HG03442 (cell line): Measurements from ENCODE around the gene TBC1D23.
A peak's percentile ranks its signal among the peaks of the same experiment; 100 is the strongest.
"Not testable (repeated sequence)": the region's sequence is repeated elsewhere in the genome, so short reads cannot be mapped to it uniquely, and the experiment has no call there.

ENCODE experiments used
- ATAC-seq: cut with Tn5 transposase; IDR thresholded peaks from one replicate; pipeline ENCODE4 v1.9.1; 2021; ENCODE audit warnings: mild to moderate bottlenecking, moderate library complexity; ENCODE audit not compliant: unreplicated experiment

The TBC1D23 gene

DNA sequence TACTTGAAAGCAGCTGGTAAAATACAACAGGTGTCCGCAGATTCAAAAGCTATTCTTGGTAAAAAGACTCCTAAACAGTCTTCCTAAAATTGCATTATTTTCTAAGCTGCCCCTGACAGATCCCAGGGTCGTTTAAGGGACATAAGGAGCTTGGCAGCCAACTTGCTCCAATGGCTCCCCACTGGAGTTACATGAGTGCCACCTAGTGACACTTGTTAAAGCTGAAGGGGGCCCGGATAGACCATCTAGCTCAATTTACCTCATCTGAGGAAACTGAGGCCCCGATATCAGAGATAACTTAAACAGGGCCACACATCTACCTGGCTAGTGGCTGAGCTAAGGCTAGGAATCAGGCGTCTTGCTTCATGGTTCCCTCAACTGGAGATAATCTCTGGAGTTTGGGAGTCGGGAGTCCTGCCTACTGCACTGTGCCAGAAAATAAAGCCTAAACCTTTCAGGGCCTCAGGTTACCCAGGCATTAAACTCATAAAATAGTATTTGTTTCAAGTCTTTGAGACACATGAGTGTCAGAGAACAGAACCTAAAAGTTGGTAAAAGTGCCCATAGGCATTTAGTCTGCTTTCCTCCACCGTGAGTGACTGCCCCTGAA is 6.5 kb upstream of the TBC1D23 start:
- ATAC-seq = peak; percentile 72

DNA sequence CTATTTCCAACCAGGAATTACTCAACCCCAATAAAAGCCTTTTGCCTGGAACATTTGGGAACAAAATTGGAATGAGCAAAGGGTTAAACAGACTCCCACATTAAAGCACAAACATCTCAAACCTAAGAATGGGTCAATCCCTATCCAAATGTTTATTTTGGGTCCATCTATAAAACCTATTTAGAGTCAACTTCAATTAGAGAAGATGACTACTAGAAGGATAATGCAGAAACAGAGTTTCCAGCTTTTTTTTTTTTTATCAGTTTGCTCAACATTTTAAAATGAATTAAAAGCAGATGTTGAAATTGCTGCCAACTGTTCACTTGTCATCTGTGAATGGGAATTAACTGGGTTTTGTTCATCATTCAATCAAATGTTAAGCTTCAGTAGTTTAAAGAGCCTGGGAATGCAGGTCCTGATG is 4.1 kb upstream of the TBC1D23 start:
- no peak for ATAC-seq

DNA sequence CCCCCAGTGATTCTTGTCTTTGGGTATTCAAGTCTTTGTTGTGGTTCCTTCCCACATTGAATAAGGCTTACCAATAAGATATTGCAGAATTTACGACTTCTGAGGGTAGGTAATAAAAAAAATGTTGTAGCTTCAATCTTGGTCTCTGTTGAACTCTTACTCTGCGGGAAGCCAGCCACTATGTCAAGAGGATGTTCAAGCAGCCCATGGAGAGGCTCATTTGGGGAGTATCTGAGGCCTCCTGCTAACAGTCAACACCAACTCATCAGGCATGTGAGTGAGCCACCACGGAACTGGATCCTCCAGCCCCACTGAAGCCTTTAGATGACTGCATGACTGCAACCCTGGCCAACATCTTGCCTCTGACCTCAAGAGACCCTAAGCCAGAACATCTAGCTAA is 3.2 kb upstream of the TBC1D23 start:
- ATAC-seq = no peak

DNA sequence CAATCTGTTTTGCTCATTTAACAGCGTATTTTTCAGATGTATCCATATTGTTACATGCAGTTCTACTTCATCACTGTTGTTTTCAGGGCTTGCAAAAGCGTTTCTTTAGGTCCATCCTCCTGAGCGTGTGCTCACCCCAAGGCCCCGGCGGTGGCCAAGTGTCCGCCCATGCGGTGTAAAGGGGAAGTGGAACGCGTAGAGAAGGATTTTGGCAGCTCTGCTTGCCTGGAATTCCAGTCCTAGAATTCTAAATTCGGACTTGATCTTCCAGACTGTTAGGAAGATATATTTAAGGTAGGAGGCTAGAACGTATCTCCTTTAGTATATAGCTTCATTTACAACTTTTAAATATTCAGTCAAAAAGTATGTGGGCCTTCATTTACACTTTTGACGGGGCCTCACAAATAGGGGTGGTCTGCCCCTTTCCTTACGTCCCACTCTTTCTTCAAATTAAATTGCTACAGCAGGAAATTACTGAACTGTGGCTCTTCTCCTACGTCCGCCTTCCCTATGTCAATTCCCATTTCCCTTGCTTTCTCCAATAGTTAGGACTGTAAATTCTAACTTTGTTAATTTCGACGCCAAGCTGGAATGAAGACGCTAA is 609 bp upstream of the TBC1D23 start:
- ATAC-seq = no peak

DNA sequence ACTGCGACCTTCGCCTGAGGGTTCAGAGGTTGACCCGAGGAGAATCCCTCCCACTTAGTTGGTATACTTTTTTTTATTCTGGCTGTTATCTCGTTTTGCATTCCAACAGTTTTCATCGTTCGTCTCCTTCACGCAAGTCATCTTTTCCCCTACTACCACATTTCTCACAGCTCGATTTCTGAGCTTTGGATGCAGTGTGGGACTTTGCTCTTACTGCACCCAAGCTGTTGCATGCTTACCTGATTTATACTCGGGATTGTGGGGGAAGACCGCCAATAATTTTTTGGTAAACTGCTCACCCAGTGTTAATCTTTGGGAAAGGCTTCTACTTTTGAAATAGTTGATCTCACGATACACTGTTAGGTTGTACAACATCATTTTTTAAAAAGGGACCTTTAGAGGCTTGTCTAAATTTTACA is 702 bp downstream of the TBC1D23 start:
- ATAC-seq = no peak

DNA sequence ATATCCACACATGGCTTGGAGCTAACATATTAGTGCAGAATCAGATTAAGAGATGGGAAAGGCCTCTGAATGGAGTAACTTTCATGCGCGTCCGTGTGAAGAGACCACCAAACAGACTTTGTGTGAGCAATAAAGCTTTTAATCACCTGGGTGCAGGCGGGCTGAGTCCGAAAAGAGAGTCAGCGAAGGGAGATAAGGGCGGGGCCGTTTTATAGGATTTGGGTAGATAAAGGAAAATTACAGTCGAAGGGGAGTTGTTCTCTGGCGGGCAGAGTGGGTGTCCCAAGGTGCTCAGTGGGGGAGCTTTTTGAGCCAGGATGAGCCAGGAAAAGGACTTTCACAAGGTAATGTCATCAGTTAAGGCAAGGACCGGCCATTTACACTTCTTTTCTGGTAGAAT is 2.1 kb downstream of the TBC1D23 start:
- ATAC-seq = not testable (repeated sequence)

DNA sequence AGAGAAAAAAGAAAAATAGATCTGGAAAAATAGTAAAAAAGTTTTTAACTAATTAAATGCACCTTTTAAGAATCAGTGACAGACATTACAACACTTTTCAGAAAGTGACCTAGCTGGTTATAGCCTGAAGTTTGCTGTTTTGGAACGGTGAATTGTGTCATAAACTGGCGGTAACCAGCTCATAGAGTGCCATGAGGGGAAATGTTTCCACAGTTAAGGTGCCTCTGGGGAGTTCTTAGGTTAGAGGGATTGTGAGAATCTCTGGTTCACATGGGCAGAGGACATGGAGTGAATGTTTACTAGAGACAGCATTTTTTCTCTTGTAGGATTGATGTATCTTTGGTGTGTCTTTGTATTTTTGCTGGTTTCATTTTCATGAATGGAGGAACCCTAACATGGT is 2.8 kb downstream of the TBC1D23 start:
- no peak for ATAC-seq

DNA sequence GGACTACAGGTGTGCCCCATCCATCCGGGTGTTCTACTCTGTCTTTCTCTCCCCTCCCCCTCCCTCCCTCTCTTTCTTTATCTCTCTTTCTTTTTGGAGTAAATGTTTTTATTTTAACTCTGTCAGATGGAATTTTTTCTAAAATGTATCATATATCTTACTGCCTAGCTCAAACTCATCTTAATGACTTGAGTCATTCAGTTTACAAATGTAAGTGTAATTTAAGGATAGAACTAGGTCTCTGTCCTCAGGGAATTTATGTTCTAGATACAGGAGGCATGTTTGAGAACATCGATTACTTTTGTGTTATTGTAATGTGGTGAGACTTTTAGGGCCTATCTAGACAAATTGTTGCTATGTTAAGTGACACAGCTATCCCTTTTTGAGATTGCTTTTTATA is 3.5 kb downstream of the TBC1D23 start:
- ATAC-seq = no peak

DNA sequence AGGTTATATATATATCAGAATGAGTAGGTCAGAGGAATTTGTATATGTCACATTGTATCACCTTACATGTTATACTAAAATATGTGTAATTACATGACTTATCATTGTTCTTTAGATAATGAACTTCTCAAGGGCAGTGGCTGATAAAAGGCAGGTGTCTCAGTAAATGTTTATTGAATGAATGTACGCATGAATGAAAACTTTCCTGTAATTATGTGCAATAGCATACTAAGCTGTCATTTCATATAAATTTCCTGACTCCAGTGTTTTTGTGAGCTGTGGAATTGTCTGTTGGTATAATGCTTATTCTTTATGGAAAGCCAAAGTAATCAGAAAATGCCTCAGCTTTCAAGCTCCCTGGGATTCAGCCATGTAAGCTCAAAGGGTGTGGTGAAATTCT is 4.2 kb downstream of the TBC1D23 start:
- ATAC-seq = no peak

DNA sequence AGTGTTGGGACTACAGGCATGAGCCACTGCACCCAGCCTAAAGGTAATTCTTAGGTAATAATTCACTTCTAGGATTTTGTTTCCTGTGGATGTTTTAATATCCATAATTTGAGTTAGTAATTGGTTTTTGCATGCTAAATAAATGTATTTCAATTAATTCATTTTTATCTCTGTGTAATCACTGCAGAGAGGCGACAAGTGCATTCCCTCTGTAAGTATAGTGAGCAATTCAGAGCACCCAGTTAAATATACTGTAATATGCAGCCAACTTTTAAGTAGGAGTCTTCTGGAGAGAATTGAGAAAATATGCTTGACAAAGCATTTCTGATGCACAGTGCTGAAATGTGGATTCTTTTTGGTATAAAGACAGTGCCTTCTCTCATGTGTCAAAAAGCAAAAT is 5.7 kb downstream of the TBC1D23 start:
- no peak for ATAC-seq

DNA sequence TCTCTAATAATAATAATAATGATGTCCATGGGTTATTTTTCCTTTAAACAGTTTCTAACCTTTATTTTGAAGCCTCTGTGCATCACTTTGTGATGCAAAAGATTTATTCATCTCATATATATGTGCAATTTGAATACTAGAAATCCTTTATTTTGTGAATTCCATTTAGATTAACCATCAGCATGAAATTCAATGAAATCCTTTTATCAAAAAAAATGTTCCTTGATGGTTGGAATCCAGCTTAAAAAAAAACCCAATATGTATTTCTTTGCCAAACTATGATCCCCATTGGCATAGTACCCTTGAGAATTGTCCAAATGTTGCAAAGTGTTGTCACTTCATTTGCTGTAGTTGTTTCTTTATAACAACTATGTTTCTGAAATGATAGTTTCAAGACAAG is 7.4 kb downstream of the TBC1D23 start:
- no peak for ATAC-seq

DNA sequence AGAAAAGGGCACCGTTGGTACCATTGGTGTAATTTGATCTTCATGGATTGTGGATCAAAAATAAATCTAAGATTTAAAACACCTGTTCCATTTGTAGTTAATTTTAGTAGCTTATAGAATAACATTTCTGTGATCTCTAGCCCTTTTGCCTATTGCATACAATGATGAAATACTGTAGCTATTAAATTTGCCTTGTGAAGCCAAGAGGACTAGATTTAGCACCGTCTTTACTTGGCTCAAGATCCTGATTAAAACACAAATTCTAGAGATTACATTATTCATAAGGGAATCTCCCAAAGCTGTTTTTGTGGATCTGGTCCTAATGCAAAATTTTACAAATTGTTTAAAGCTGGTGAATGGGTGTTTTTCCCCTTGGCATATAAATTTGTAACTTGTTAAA is 8.2 kb downstream of the TBC1D23 start:
- no peak for ATAC-seq

DNA sequence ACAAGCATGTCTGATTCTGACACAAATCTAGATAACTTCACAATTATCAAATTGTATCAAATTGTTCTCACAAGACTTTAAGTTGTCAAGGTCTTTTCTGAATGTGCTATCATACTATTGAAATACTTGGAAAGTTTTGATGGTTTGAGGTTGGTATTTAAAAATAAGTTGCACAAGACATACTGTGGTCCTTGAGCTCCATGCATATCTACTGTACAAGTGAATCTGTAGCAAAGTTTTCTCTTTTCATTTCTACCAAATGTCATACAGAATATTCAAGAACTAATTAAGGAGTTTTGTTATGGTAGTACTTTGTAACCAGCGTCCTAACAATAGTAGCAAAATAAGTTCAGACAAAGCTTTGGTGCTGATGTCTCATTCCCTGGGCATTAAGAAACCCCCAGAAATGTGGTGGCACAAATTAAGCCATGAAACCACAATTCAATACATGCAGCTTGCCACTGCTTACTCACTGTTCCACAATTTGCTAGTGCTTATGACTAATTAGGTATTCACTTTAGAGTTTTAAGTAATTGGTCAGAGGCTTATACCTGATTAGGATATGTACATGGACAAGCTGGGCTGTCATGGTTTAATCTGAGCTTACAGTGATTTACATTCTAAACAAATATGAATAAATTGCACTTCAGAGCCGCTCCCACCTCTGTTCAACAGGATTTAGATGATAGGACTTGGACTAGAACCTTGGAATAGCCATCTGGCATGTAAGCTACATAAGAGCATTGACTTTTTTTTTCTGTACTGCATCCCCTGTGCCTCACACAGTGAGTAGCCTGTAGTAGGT is 8.8 kb downstream of the TBC1D23 start:
- ATAC-seq = no peak

DNA sequence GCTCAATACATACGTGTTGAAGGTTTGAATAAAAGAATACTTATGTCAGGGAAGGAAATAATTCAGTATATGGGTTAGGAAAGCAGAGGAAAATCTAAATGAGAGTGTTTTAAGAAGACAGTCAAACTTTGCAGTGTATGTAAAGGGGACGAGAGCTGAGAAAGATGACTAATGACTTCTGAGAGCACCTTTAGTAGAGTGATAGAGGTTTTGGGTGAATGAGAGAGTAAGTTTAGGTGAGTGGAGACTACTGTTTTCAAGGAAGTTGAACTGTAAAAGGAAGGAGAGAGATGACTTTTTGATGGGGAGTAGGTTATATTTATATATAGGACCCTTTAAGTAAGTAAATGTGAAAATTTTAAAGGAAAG is 9.4 kb downstream of the TBC1D23 start:
- no peak for ATAC-seq

DNA sequence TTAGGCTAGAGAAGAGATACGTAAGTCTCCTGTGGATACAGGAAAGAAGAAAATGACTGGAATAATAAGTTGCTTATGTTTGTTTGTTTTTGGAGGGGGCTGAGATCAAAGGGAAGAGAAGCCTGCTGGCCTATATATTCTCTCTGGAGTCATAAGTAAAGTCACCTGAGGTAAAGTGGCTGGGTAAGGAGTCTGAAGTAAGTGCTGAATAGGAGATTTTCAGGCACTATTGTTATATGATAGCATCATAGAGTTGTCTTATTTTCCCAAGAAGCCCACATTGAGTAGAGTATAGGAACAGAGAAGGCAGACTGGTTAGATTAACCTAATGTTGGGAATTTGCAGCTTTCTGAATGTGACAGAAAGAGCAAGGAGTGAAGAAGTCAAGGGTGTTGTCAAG is 10.7 kb downstream of the TBC1D23 start:
- ATAC-seq = no peak

DNA sequence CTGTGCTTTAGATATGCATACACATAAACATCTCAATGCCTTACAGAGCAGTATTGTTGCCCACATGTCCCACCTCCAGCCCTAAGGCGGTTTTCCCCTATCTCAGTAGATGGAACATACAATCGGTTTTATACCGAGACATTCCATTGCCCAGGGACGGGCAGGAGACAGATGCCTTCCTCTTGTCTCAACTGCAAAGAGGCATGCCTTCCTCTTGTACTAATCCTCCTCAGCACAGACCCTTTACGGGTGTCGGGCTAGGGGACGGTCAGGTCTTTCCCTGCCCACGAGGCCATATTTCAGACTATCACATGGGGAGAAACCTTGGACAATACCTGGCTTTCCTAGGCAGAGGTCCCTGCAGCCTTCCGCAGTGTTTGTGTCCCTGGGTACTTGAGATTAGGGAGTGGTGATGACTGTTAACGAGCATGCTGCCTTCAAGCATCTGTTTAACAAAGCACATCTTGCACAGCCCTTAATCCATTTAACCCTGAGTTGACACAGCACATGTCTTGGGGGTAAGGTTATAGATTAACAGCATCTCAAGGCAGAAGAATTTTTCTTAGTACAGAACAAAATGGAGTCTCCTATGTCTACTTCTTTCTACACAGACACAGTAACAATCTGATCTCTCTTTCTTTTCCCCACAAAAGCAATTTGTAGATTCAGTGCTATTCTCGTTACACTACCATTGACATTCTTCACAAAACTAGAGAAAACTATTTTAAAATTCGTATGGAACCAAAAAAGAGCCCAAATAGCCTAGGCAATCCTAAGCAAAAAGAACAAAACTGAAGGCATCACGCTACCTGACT is 12.2 kb downstream of the TBC1D23 start:
- ATAC-seq = not testable (repeated sequence)

DNA sequence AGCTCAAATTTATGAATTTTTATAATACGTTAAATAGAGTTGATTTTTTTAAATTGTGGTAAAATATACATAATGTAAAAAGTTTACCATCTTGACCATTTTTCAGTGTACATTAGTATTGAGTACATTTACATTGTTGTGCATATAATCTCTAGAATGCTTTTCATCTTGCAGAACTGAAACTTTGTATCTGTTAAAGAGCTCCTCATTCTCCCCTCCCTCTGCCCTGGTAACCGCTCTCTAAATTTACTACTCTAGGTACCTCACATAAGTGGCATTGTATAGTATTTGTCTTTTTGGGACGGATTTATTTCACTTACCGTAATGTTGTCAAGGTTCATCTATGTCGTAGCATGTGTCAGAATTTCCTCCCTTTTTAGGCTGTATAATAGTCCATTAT is 13.6 kb downstream of the TBC1D23 start:
- ATAC-seq = no peak

DNA sequence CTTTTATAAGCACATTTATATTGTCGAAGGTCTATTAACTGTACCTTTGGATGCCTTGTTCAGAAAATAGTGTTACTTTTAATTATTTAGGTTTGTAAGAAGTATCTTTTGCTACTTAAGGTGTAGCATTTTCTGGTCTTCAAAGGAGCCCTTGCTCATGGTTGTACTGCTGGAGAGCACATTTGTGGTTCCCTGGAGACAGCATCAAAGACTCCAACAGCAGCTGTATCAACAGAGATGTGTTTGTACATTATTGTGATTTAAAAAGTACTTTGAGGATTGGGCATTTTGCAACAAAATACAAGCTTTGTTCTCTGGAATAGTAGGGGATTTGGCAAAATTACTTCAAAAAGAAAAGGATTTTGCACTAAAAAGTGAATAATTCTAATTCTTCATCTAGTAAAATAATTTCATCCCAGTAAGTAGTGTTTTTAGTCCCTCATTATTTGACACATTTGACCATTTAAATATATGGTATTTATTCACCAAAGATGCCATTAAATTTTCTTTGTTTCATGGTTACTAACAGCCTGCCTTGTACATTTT is 16.5 kb downstream of the TBC1D23 start:
- ATAC-seq = no peak

DNA sequence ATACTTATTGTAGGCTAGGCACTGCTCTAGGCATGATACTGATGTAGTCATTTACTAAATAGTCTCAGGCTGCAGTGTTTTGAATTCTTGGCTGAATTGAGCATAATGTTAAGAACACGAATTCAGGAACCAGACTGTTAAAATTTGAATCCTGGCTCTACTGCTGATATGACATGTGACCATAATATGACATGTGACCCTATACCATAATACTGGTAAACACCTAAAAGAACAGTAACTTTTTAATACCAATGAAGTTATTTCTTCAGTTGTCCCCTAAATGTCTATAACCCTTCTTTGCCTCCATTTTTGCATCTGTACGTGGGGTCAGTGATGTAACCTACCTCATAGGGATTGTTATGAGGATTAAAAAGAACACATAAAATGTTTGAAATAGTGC is 18.1 kb downstream of the TBC1D23 start:
- no peak for ATAC-seq

DNA sequence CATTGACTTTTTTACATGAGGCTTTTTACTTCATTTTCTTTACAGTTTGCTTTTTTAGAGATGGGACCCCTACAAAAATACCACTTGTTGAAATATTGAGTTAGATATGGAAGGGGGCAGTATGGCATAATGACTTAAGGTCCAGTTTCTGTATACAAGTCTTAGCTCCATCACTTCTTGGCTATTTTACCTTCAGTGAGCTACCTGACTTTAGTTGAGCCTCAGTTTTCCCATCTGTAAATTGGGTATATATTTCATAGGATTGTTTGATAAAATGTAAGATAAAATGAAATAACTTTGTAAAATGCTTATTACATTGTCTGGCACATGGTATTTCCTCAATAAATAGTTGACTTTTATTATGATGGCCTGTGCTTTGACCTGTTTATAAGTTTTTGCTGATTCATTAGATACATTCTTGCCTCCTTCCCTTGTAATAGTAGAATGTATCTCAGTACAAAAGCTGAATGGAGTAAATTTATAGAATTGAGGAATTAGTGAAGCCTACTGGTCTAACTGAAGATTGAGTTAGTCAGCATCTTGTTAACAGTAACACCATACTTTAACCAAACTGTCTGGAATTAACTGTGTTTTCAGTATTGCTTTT is 27.6 kb downstream of the TBC1D23 start:
- ATAC-seq = no peak

DNA sequence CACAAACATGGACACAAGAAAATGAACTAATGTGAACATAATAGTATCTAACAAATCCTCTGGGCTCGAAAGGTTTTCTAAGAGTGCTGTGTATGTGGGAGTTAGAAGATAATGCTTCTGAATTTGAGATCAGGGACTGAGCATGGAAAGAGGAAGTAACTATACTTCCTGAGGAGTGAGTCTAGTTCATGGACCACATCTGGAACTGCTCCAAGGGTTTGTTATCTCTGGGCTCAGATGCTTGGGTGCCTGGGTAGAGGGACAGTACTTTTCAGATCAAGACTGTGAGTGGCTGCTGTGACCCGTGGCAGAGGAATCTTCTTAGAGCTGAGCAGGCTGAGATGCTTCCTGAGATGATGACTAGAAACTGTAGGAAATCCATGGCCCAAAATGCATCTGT is 28.5 kb downstream of the TBC1D23 start:
- no peak for ATAC-seq
